K562 (cell line): ENCODE measurements around the gene EPHB6. TPM values are rescaled to one million over a fixed set of nuclear protein-coding genes. Genes with fewer than 3 reads are reported as not detected.

Experiments
- ATAC-seq: fragments of 200-7000 bp; cut with Tn5 transposase; 3 replicates; pipeline ENCODE4 v1.9.1; 2020; ENCODE audit warnings: moderate library complexity
- BruUV-seq: library from RNA; stranded (reverse); fragments of 400-500 nt; replicated peaks from 2 replicates; lab custom pipeline; 2021; lab: Mats Ljungman, UMichigan
- CTCF ChIA-PET: fragments of 300-600 bp; formaldehyde crosslinking; extraction: SDS; loops from one replicate; lab custom pipeline; 2021; ENCODE audit warnings: low intra/inter-chr PET ratio; lab: Yijun Ruan, JAX
- POLR2A ChIA-PET: fragments of 300-600, 350-650 bp; sonication (Branson Sonifier 250); formaldehyde crosslinking; extraction: SDS; loops from one replicate; lab custom pipeline; 2021; ENCODE audit warnings: antibody characterized with exemption, inconsistent platforms; lab: Yijun Ruan, JAX
- DNase-seq, 4 experiments: peaks; one replicate each; pipeline versions ENCODE4 v3.0.0 to v3.0.0-alpha.2; 2011 to 2018; ENCODE audit warnings: low spot score in 3 of 4, mixed read lengths in 3 of 4; ENCODE audit errors: extremely low read depth in 1 of 4
- FAIRE-seq: peaks from 2 replicates; lab custom pipeline; 2011; peaks lifted over from hg19 to GRCh38; lab: Jason Lieb, UNC
- H2AFZ ChIP-seq: 2 replicates; pipeline ENCODE4 v1.6.0; 2011; ENCODE audit warnings: low read depth, low read length, control low read depth, inconsistent platforms
- H3K27ac ChIP-seq: fragments of 200-600 bp; 3 replicates; pipeline ENCODE4 v1.8.0; 2011; ENCODE audit warnings: low read depth, mild to moderate bottlenecking, control low read depth, inconsistent platforms, low read length, moderate library complexity, mixed read lengths; ENCODE audit errors: extremely low read depth
- H3K27me3 ChIP-seq, 2 experiments: fragments of 300-600 bp in 1 of 2; 2 replicates in 1 of 2; 3 replicates in 1 of 2; pipeline versions ENCODE4 v1.6.0 to v1.8.0; 2011; ENCODE audit warnings: inconsistent platforms in 2 of 2, low read length in 2 of 2, mild to moderate bottlenecking in 1 of 2, mixed read lengths in 1 of 2, moderate library complexity in 1 of 2; ENCODE audit not compliant: control insufficient read depth in 2 of 2, insufficient read depth in 2 of 2
- H3K36me3 ChIP-seq: fragments of 300-600 bp; 3 replicates; pipeline ENCODE4 v1.8.0; 2011; ENCODE audit warnings: mild to moderate bottlenecking, low read length, inconsistent platforms; ENCODE audit not compliant: control insufficient read depth, insufficient read depth
- H3K4me1 ChIP-seq, 2 experiments: fragments of 200-600 bp in 1 of 2; replicated peaks in 1 of 2; 2 replicates in 1 of 2; 3 replicates in 1 of 2; pipeline versions ENCODE4 v1.5.1 to v1.8.0; 2011; ENCODE audit warnings: inconsistent platforms in 2 of 2, low read length in 2 of 2, mild to moderate bottlenecking in 1 of 2, mixed read lengths in 1 of 2, moderate library complexity in 1 of 2; ENCODE audit not compliant: control insufficient read depth in 2 of 2, insufficient read depth in 2 of 2
- H3K4me2 ChIP-seq: 2 replicates; pipeline ENCODE4 v1.6.1; 2011; ENCODE audit warnings: low read length, control low read depth, inconsistent platforms, mixed read lengths; ENCODE audit not compliant: insufficient read depth
- H3K4me3 ChIP-seq: fragments of 200-600 bp; sonication (generic), shearing (Covaris generic); 2 replicates; pipeline ENCODE4 v1.5.1; 2016; ENCODE audit warnings: control low read depth, inconsistent platforms
- H3K79me2 ChIP-seq: fragments of 200-600 bp; 3 replicates; pipeline ENCODE4 v1.8.0; 2011; ENCODE audit warnings: low read length, inconsistent platforms; ENCODE audit not compliant: control insufficient read depth, insufficient read depth
- H3K9ac ChIP-seq, 2 experiments: 2 replicates each; pipeline versions ENCODE4 v1.6.0 to v1.6.1; 2011; ENCODE audit warnings: low read depth in 2 of 2, low read length in 2 of 2, control low read depth in 1 of 2, inconsistent platforms in 1 of 2, mild to moderate bottlenecking in 1 of 2, mixed read lengths in 1 of 2; ENCODE audit not compliant: insufficient read depth in 1 of 2
- H3K9me1 ChIP-seq: one replicate; pipeline ENCODE4 v1.6.0; 2011; ENCODE audit warnings: inconsistent platforms, mild to moderate bottlenecking, low read length, moderate library complexity; ENCODE audit not compliant: control insufficient read depth, insufficient read depth
- H3K9me3 ChIP-seq: replicated peaks from 2 replicates; pipeline ENCODE4 v1.5.1; 2011; ENCODE audit warnings: low read depth, low read length, inconsistent platforms; ENCODE audit not compliant: control insufficient read depth, insufficient read depth
- H4K20me1 ChIP-seq: replicated peaks from 2 replicates; pipeline ENCODE4 v1.6.1; 2011; ENCODE audit warnings: low read length, inconsistent platforms, mixed read lengths; ENCODE audit not compliant: control insufficient read depth, insufficient read depth
- POLR3G ChIP-seq: IDR thresholded peaks from 2 replicates; pipeline ENCODE4 v1.6.1; 2011; ENCODE audit not compliant: insufficient read length, insufficient replicate concordance; ENCODE audit errors: extremely low read depth
- RHOXF2B ChIP-seq: fragments of 250-450 bp; sonication (Bioruptor Pico); conservative IDR thresholded peaks from 2 replicates; pipeline ENCODE4 v1.5.1; 2021
- SRSF3 ChIP-seq: fragments of 200-400 bp; formaldehyde crosslinking; IDR thresholded peaks from 2 replicates; pipeline ENCODE4 v1.6.1; 2016; ENCODE audit warnings: mild to moderate bottlenecking, low read length, moderate library complexity; ENCODE audit not compliant: insufficient read depth
- ZFP36 ChIP-seq: fragments of 150-350 bp; IDR thresholded peaks from 2 replicates; pipeline ENCODE4 v1.6.1; 2018; ENCODE audit warnings: low read length, low read depth; ENCODE audit not compliant: partially characterized antibody
- ZNF584 ChIP-seq: fragments of 200-800 bp; sonication (Bioruptor generic); IDR thresholded peaks from 2 replicates; pipeline ENCODE4 v1.6.1; 2016; ENCODE audit warnings: low read depth, mild to moderate bottlenecking, missing genetic modification characterization, missing compliant biosample characterization
- WGBS: fragments of 100-300 bp; shearing (Covaris generic); methylation state at CpG from one replicate; pipeline ENCODE4 v1.1.6; 2016; ENCODE audit warnings: low coverage, mixed read lengths; ENCODE audit not compliant: insufficient coverage; ENCODE audit errors: missing lambda C conversion rate; 5-methylcytosine and 5-hydroxymethylcytosine counted together
- in situ Hi-C: fragments of 300-500 bp; cut with MboI; formaldehyde crosslinking; loops from 4 replicates; pipeline ENCODE4 v1.15.0; 2018; ENCODE audit warnings: inconsistent platforms, mixed read lengths
- intact Hi-C: fragments of 100-400 bp; cut with micrococcal nuclease; formaldehyde crosslinking; loops from 2 replicates; pipeline ENCODE4 v1.14.2; 2022
- polyA plus RNA-seq, 8 experiments: library from polyadenylated mRNA; depleted of rRNA in 4 of 8; stranded (reverse) in 5 of 8; unstranded in 3 of 8; fragments of >200 nt; fragmentation: Nextera tagmentation in 2 of 8; fragmentation: Illumina TruSeq in 1 of 8; extraction: Ambion mirVana in 2 of 8; extraction: Trizol in 1 of 8; gene quantifications; 2 replicates each; pipeline versions ENCODE4 v1.2.1 to v1.2.3, GENCODE V29; 2011 to 2014; ENCODE audit warnings: inconsistent platforms in 1 of 8, missing spikeins in 1 of 8
- total RNA-seq, 7 experiments: library from RNA; depleted of rRNA in 6 of 7; stranded (reverse); fragments of >200 nt in 6 of 7; fragmentation: Illumina TruSeq in 2 of 7; extraction: Trizol in 2 of 7; gene quantifications; 2 replicates each; pipeline versions ENCODE4 v1.2.1 to v1.2.3, GENCODE V29; 2011 to 2021; ENCODE audit warnings: low replicate concordance in 1 of 7

The EPHB6 gene
- total and polyA plus RNA-seq, 9 of the 15 experiments (the other 6 are each of a cell fraction or from before 2014, with no cell fraction given), result 1.4 to 123 (median 7.6) TPM

DNA sequence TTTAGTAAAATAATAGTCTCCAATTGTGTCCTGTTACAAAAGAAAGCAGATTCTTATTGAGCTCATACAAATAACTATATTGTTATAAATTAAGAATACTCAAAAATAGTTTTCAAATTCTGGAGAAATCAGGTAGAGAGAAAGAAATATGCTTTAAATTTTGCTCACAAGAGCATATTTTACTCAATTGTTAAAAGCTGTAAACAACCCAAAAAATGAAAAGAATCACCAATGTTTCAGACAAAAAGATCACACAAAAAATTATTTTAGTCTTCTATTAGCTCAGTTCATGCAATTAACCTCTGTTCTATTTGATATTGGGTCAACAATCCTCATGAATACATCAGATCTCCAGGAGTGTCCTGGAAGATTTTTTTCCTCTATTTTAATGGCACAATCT lies 49.3 kb downstream of the EPHB6 start (continued):
- no peak for TF ChIP-seq ZNF584
- no peak for TF ChIP-seq POLR3G
- TF ChIP-seq SRSF3, result no peak
- TF ChIP-seq, all 486 proteins: peak for 0

DNA sequence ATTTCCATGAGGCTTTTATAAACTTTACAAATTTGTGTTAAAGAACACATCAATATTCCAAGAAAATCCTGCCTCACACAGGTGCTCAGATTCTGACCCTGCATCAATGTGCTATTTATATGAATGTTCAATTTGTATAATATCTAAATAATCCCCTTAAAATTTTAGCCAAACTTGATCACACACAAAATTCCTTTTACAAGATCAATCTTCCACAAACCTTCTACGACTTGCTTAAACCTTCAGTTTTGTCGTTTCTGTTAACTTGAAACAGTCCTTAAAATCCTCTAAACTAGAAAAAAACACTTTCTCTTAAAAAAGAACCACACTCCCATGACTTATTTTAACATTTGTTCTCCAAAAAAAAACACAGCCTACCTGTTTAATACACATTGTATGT lies 50.9 kb downstream of the EPHB6 start:
- Histone ChIP-seq H3K4me3 (no peak overlapping the region), H4K20me1 (no peaks in the 10 kb centered on the region), H3K4me1 (peaks cover 4 to 5% of the 10 kb centered on the region in 2 experiments; a peak in 3 of 5 replicates), H3K9ac (no peak overlapping the region), H3K9me1 (no peaks in the 10 kb centered on the region), H3K4me2 (no peak overlapping the region), H3K9me3 (0 out of 2 replicates have a peak, but pooled peaks cover 3% of the 10 kb centered on the region), H3K27ac (no peak overlapping the region), H3K79me2 (no peaks in the 10 kb centered on the region), H3K36me3 (no peaks in the 10 kb centered on the region), H2AFZ (no peak overlapping the region), H3K27me3 (peaks cover 2 to 22% of the 10 kb centered on the region in 2 experiments; a peak in 3 of 5 replicates)
- intact Hi-C loops (no loop called here), in situ Hi-C loops (no loop called here)
- DNase-seq, result no peak
- 0% methylated on average over 2 of the region's 2 CpGs for WGBS
- FAIRE-seq, result no peak
- CTCF ChIA-PET, result no interaction called here
- BruUV-seq, result no TSS peak
- POLR2A ChIA-PET, result no interaction called here
- ATAC-seq, result no peak
- TF ChIP-seq ZFP36, result peak; percentile 45
- no peak for TF ChIP-seq RHOXF2B (CRISPR knock-in tag)
- TF ChIP-seq, all 486 proteins: peak for 1
